Colonic mucosa (tissue), 4 donors: ENCODE results near the gene DOCK2. TPM values are rescaled to one million over a fixed set of nuclear protein-coding genes. Genes with fewer than 3 reads are reported as not detected.

Experiments used
- DNase-seq: peaks from one replicate; pipeline ENCODE4 v3.0.0-alpha.2; 2020
- H3K27ac ChIP-seq: fragments of 200-600 bp; one replicate; pipeline ENCODE4 v1.8.0; 2021
- H3K27me3 ChIP-seq: fragments of 200-600 bp; one replicate; pipeline ENCODE4 v1.8.0; 2021
- H3K36me3 ChIP-seq: fragments of 200-600 bp; one replicate; pipeline ENCODE4 v1.8.0; 2021
- H3K4me1 ChIP-seq: fragments of 200-600 bp; one replicate; pipeline ENCODE4 v1.8.0; 2021; ENCODE audit warnings: mild to moderate bottlenecking
- H3K4me3 ChIP-seq: fragments of 200-600 bp; one replicate; pipeline ENCODE4 v1.8.0; 2021
- H3K9ac ChIP-seq, 2 donors: one replicate each; pipeline ENCODE4 v1.7.0; 2013; ENCODE audit warnings: control low read depth in 2 of 2, low read depth in 2 of 2, low read length in 2 of 2
- H3K9me3 ChIP-seq: fragments of 200-600 bp; one replicate; pipeline ENCODE4 v1.8.0; 2021
- CTCF ChIP-seq: fragments of 200-600 bp; IDR thresholded peaks from one replicate; pipeline ENCODE4 v1.8.0; 2022; ENCODE audit warnings: antibody characterized with exemption, mild to moderate bottlenecking
- intact Hi-C: fragments of 100-400 bp; cut with DNase I; formaldehyde crosslinking; loops from one replicate; pipeline ENCODE4 v1.14.1; 2022
- total RNA-seq, 2 donors: library from RNA; stranded (reverse); fragmentation: NEBNext Ultra II Directional in 1 of 2; extraction: Animal tissue kit (Norgen Biotek cat#: 25700) in 1 of 2; gene quantifications; one replicate each; pipeline ENCODE4 v1.2.1, GENCODE V29; 2021
- donor health status: healthy.
- donor health status: DM: no; HTN: no; CAD: no.
- donor health status: DM: no; HTN: no; CAD: no.

The DOCK2 gene
- total RNA-seq, 2 donors from 2014 or later: 4.8 to 6.0 TPM

- Histone ChIP-seq H3K27ac (no peak overlapping the region), H3K4me3 (no peak overlapping the region), H3K9me3 (no peaks in the 10 kb centered on the region), H3K9ac (no peak overlapping the region), H3K36me3 (no peaks in the 10 kb centered on the region), H3K27me3 (no peaks in the 10 kb centered on the region), H3K4me1 (no peaks in the 10 kb centered on the region)
- no peak for DNase-seq
- no peak for TF ChIP-seq CTCF
- intact Hi-C loops: no loop called here
These were observed 51.0 kb downstream of the DOCK2 start for GRCh38 chr5:169688106-169688505.

- Histone ChIP-seq H3K27me3 (no peaks in the 10 kb centered on the region), H3K36me3 (no peaks in the 10 kb centered on the region), H3K9me3 (no peaks in the 10 kb centered on the region), H3K4me1 (no peaks in the 10 kb centered on the region), H3K9ac (no peak overlapping the region), H3K4me3 (no peak overlapping the region), H3K27ac (no peak overlapping the region)
- no peak for DNase-seq
- intact Hi-C loops: no loop called here
- TF ChIP-seq CTCF: no peak
These were observed 54.4 kb downstream of the DOCK2 start for GRCh38 chr5:169691471-169691870.

- no peaks in the 10 kb centered on the region for H3K36me3 ChIP-seq
- no peak overlapping the region for H3K9ac ChIP-seq
- intact Hi-C loops: no loop called here
- TF ChIP-seq CTCF: no peak
- no peaks in the 10 kb centered on the region for H3K27me3 ChIP-seq
- H3K4me3 ChIP-seq: no peak overlapping the region
- H3K27ac ChIP-seq: no peak overlapping the region
- DNase-seq: no peak
- H3K4me1 ChIP-seq: no peaks in the 10 kb centered on the region
- no peaks in the 10 kb centered on the region for H3K9me3 ChIP-seq
These were observed 57.1 kb downstream of the DOCK2 start for GRCh38 chr5:169694091-169694625.

- Histone ChIP-seq H3K27ac (no peak overlapping the region), H3K4me1 (no peaks in the 10 kb centered on the region), H3K4me3 (no peak overlapping the region), H3K36me3 (no peaks in the 10 kb centered on the region), H3K27me3 (no peaks in the 10 kb centered on the region), H3K9me3 (no peaks in the 10 kb centered on the region), H3K9ac (no peak overlapping the region)
- no peak for DNase-seq
- no peak for TF ChIP-seq CTCF
- intact Hi-C loops: loop anchor here (5.0 kb wide), 1 partner anchor 287 kb away; the partner anchor contains the start of gene INSYN2B
These were observed 58.0 kb downstream of the DOCK2 start for GRCh38 chr5:169695025-169695625.

- Histone ChIP-seq H3K4me1 (no peaks in the 10 kb centered on the region), H3K27me3 (no peaks in the 10 kb centered on the region), H3K36me3 (no peaks in the 10 kb centered on the region), H3K9ac (no peak overlapping the region), H3K4me3 (no peak overlapping the region), H3K27ac (no peak overlapping the region), H3K9me3 (no peaks in the 10 kb centered on the region)
- DNase-seq: no peak
- no peak for TF ChIP-seq CTCF
- intact Hi-C loops: loop anchor here (5.0 kb wide), 1 partner anchor 286 kb away; the partner anchor contains the start of gene INSYN2B
These were observed 58.9 kb downstream of the DOCK2 start for GRCh38 chr5:169695919-169696490.
